GM21786 (cell line): Measurements from ENCODE around the gene C11orf68.

Experiments used
- ATAC-seq: cut with Tn5 transposase; IDR thresholded peaks from one replicate; pipeline ENCODE4 v1.9.1; 2021; ENCODE audit not compliant: unreplicated experiment

The C11orf68 gene

DNA sequence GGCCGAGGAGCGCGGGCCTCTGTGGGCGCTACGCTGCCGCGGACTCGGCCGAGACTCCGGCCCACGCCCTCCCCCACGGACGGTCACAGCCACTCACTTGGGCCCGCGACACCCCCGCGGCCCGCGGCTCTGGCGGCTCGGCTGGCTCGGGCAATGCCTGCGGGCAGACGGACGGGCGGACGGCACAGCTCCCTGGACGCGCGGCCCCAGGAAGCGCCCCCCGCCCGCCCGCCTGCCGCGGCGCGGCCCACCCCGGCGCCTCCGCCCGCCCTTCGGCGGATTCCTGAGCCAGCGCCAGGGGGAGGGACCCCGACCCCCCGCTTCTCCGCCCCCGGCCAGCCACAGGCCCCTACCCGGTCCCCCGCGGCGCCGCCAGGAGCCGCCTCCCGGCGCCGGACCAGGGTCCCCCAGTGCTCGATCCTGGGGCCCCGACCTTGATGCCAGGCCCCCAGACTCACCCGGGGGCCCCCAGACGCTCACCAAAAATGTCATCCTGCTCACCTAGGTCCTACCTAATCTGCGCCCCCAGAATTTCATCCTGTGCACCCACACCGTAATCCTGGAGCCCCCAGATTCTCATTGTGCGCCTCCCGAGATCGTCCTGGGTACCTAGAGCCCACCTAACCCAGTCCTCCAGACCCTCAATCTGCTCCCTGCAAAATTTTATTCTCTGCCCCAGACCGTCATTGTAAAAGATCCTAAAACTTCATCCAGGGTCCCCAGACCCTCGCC is 46.1 kb downstream of the C11orf68 start, which contains the start of gene EFEMP2:
EFEMP2 (minus strand) TSS at position 215 of the 732 bp plus-strand sequence. CDS start 446 bp downstream, outside the sequence.
- no peak for ATAC-seq

DNA sequence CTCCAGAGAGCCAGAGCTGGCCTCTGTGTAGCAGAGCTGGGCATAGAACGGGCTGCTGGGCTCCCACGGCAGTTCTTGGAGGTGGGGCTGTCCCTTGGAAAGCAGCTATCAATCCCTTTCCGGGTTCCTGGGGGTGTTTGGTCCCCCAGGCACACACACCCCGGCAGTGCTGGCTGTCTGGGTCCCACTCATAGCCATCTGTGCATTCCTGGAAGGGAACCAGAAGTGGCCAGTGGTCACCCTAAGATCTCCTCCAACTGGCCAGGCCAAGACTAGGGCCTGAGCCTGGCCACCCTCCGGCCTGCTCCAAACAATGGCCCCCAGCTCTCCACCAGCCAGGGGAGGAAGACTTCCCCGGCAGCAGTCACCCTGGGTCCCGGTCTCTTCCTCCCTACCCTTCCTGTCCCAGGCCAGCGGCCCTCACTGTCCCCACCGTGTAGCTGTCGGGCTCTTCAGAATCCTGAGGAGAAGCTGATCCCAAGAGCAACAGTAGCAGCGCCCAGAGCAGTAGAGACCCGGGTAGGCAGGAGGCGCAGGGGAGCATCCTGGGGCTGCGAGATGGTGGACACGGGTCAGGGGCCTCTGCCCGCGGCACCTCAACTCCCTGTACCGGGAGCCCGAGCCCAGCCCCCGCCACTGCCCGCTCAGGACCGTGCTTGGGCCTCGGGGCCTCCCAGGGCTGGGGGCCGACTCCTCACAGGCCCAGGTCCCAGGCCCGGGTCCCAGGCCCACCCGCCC is 46.9 kb downstream of the C11orf68 start:
- no peak for ATAC-seq

DNA sequence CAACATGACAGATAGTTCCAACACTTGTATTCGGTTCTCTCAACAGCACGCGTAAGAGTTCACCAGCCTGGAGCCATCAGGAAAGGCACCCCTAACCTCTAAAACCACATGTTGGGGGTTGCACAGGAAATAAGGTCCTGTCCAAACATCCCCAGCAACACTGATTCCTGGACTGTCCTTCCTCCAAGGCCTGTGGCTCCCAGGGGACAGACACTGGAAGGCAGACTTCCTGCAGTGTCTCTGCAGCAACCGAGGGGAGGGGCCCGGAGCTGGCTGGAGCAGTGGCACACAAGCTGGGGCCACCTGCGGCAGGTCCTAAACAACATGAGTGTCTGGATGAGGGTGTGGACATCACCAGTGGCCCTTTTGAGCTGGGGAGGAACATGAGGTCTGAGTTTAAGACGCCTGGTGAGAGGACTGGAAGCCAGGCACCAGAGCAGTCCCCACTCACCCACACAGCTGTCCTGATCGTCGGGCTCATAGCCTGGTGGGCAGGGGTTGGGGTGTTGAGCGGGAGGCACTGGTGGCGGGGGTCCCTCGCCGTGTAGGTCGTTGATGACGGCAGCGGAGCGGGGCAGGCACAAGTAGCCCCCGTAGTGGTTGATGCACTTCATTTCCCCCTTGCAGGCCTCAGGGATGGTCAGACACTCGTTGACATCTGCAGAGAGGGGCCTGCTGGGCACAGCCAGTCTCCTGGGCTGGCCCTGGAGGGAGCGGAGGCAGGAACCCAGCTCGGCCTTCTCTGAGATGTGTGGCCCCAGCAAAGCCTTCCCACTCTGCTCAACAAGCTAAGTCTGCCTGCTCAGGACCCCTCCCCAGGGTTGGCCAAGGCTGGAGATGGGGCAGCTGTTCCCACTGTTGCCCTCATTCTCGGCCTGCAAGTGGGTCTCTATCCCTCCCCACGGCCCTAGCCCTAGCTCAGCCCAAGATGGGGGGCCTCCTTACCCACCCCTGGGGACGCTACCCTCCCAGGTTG is 47.9 kb downstream of the C11orf68 start:
- ATAC-seq: no peak

DNA sequence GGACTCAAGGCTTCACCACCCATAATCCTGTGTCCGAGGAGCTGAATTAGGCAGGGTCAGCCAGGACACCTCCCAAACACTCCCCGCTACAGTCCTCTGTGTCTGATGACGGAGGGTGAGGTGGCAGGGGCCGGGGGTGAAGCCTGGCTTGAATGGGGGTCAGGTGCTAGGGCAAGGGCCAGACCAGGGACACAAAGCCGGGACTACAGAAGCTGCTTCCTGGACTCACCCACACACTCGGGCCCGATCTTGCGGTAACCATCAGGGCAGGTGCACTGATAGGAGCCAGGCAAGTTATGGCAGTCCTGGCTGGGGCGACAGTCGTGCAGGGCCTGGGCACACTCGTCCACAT is 48.6 kb downstream of the C11orf68 start:
- ATAC-seq: no peak

- no peak for ATAC-seq
Measured at GRCh38 chr11:65869643-65870306, 49.1 kb downstream of the C11orf68 start.

DNA sequence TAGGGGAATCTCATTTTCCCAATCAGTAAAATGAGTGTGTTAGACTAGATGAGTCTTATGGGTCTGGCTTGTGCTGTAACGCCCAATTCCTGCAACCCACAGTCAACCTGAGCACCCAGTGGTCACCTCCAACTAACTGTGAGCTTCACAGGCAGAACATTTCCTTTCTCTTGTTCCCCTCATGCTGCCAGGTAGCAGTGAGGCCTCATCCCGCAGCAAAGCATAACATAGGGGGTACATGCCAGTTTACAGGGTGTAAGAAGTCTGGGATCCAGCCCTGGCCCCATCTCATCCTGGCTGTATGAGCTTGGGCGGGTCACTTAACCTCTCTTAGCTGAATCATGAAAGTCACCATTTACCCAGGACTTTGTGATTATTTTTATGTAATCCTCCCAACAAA is 50.0 kb downstream of the C11orf68 start:
- ATAC-seq: no peak

DNA sequence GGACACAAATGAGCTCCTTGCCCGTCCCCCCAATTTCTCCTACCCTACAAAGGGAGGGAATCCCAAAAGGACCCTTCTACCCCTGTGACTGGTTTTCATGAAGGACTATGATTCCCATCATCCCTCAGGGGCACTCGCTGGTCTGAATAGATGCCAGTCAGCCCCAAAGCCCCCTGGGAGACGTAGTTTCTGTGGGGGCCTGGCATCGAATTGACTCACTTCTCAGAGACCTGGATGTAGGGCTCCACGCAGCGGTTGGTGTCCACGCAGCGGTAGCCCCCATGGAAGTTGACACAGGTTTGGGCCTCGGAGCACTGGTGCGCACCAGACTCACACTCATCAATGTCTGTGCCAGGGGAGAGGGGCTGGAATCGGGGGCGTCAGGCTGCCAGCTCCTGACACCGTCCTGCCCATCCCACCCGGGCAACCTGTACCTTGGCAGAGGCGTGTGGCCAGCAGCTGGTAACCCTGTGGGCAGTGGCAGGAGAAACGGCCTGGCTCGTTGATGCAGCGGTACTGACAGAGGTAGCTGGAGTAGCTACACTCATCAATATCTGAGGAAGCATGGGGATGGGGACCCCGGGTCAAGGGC is 50.7 kb downstream of the C11orf68 start:
- no peak for ATAC-seq

DNA sequence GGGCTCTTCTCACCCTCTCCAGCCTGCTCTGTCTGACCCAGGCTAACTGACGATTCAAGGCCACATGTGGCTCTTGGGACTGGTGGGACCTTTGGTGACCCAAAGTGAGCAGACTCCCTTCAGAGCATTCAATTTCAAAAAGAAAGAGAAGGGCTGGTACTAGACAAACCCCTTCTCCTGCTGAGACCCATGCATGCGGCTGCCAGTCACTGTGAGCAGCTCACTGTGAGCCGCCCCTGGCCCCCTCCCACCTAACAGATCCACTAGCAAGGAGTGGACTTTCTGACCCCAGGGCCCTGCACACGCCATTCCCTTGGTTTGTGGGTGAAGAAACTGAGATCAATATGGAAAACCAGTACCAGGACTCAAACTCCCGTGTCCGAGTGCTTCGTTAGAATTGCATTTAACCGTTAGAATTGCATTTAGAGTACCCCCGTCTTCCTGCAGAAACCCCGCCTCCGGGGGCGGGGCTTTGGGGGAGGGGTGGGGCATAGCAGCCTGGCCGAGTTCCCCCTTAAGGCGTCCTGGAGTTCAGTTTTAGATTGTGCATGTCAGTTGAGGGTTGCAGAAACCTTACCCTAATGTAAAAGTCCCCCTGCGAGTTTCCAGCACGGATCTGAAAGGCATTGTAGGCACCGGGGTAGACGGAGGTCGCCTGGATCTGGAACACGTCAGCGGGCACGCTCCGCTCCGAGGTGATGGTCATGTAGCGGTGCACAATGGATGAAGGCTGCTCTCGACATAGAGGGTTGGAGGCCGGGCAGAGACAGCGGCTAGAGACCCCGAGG is 51.4 kb downstream of the C11orf68 start:
- ATAC-seq: no peak
